Fibroblast of skin of left biceps (primary cell): ENCODE results near the gene GPR39.

Experiments used
- DNase-seq, 2 experiments: peaks; one replicate each; pipeline ENCODE4 v3.0.0-alpha.2; 2013; ENCODE audit warnings: low read depth in 2 of 2

The GPR39 gene

GRCh38 chr2:132412021-132412420, 4.6 kb upstream of the GPR39 start:
- DNase-seq, result no peak

GRCh38 chr2:132414081-132414480, 2.5 kb upstream of the GPR39 start:
- no peak for DNase-seq

GRCh38 chr2:132415256-132415914, 1.2 kb upstream of the GPR39 start:
- peak in 1 of 2 experiments; percentile 16 for DNase-seq

- DNase-seq, result peak; percentile 88
Observed at GRCh38 chr2:132415915-132416722, 486 bp upstream of the GPR39 start.

- no peak for DNase-seq
Observed at GRCh38 chr2:132417430-132418035, 928 bp downstream of the GPR39 start.

- DNase-seq, result no peak
Observed at GRCh38 chr2:132419235-132419634, 2.6 kb downstream of the GPR39 start.

GRCh38 chr2:132419941-132420340, 3.3 kb downstream of the GPR39 start:
- DNase-seq, result no peak

- no peak for DNase-seq
Observed at GRCh38 chr2:132420816-132421805, 4.5 kb downstream of the GPR39 start.

GRCh38 chr2:132422736-132423135, 6.1 kb downstream of the GPR39 start:
- DNase-seq, result no peak

- no peak for DNase-seq
Observed at GRCh38 chr2:132424526-132425121, 8.0 kb downstream of the GPR39 start.

GRCh38 chr2:132426033-132426432, 9.4 kb downstream of the GPR39 start:
- DNase-seq, result no peak

GRCh38 chr2:132426656-132427055, 10.1 kb downstream of the GPR39 start:
- DNase-seq, result no peak

- DNase-seq, result no peak
Observed at GRCh38 chr2:132429351-132429750, 12.7 kb downstream of the GPR39 start.

GRCh38 chr2:132429941-132430573, 13.5 kb downstream of the GPR39 start:
- no peak for DNase-seq

GRCh38 chr2:132430895-132431294, 14.3 kb downstream of the GPR39 start:
- DNase-seq, result no peak

GRCh38 chr2:132437852-132438669, 21.5 kb downstream of the GPR39 start:
- DNase-seq, result no peak

GRCh38 chr2:132438691-132439090, 22.1 kb downstream of the GPR39 start:
- peak; percentile 42 to 44 for DNase-seq

- no peak for DNase-seq
Observed at GRCh38 chr2:132439703-132440398, 23.2 kb downstream of the GPR39 start.

GRCh38 chr2:132441051-132441450, 24.4 kb downstream of the GPR39 start:
- DNase-seq, result no peak
